Cardiac muscle cell (in vitro differentiated cells and primary cell): Measurements from ENCODE around the gene CBR3. TPM values are rescaled to one million over a fixed set of nuclear protein-coding genes. Genes with fewer than 3 reads are reported as not detected.
"Not testable (repeated sequence)": the region's sequence is repeated elsewhere in the genome, so short reads cannot be mapped to it uniquely, and the experiment has no call there.

ENCODE experiments used
- DNase-seq, 2 donors: peaks; one replicate each; pipeline versions ENCODE4 v3.0.0 to v3.0.0-alpha.2; 2010 to 2017; ENCODE audit warnings: low read depth in 1 of 2, low spot score in 1 of 2
- H3K27ac ChIP-seq: fragments of 200-600 bp; sonication (generic); 2 replicates; pipeline ENCODE4 v1.5.1; 2016
- H3K27me3 ChIP-seq: fragments of 200-600 bp; sonication (generic); 2 replicates; pipeline ENCODE4 v1.6.0; 2016; ENCODE audit warnings: control low read depth
- H3K36me3 ChIP-seq: fragments of 200-600 bp; sonication (generic); 2 replicates; pipeline ENCODE4 v1.5.1; 2016; ENCODE audit warnings: control low read depth
- H3K4me1 ChIP-seq: fragments of 200-600 bp; sonication (generic); 2 replicates; pipeline ENCODE4 v1.8.1; 2017; ENCODE audit warnings: low read depth, mild to moderate bottlenecking, mixed run types
- H3K4me3 ChIP-seq: fragments of 200-600 bp; sonication (generic); 2 replicates; pipeline ENCODE4 v1.5.1; 2016; ENCODE audit warnings: mild to moderate bottlenecking
- H3K9me3 ChIP-seq: fragments of 200-600 bp; sonication (generic); 2 replicates; pipeline ENCODE4 v1.5.1; 2017; ENCODE audit warnings: low read depth, mild to moderate bottlenecking, control low read depth
- CTCF ChIP-seq: IDR thresholded peaks from 2 replicates; pipeline ENCODE4 v1.5.1; 2012; ENCODE audit warnings: low read depth, mild to moderate bottlenecking, low read length
- polyA plus RNA-seq: library from polyadenylated mRNA; unstranded; fragments of >200 nt; fragmentation: Nextera tagmentation; extraction: Ambion mirVana; gene quantifications from 2 replicates; pipeline ENCODE4 v1.2.1, GENCODE V29; 2016
- total RNA-seq: library from RNA; depleted of rRNA; stranded (reverse); fragments of >200 nt; gene quantifications from 2 replicates; pipeline ENCODE4 v1.2.3, GENCODE V29; 2016

CBR3 gene
- total and polyA plus RNA-seq, 2 experiments from 2014 or later = not detected

- Histone ChIP-seq H3K27me3 (peaks cover 86% of the 10 kb centered on the region), H3K4me3 (peak overlapping the region; percentile 31), H3K9me3 (no peaks in the 10 kb centered on the region), H3K27ac (no peak overlapping the region), H3K36me3 (no peaks in the 10 kb centered on the region), H3K4me1 (peaks cover 4% of the 10 kb centered on the region)
- TF ChIP-seq CTCF = no peak
- peak; percentile 52 to 81 for DNase-seq
Measured at GRCh38 chr21:36135391-36136102, 668 bp downstream of the CBR3 start.

- H3K4me1 ChIP-seq, H3K27ac ChIP-seq, H3K9me3 ChIP-seq, H3K36me3 ChIP-seq, H3K4me3 ChIP-seq, DNase-seq: not testable (repeated sequence)
- H3K27me3 ChIP-seq = peaks cover 58% of the 10 kb centered on the region
Measured at GRCh38 chr21:36139791-36140190, 4.9 kb downstream of the CBR3 start.

GRCh38 chr21:36141513-36141925 lies 6.6 kb downstream of the CBR3 start:
- H3K4me1 ChIP-seq = no peaks in the 10 kb centered on the region
- peak; percentile 82 to 94 for DNase-seq
- no peak overlapping the region for H3K4me3 ChIP-seq
- H3K36me3 ChIP-seq = no peaks in the 10 kb centered on the region
- no peak overlapping the region for H3K27ac ChIP-seq
- peak; percentile 79 for TF ChIP-seq CTCF
- H3K27me3 ChIP-seq = peaks cover 41% of the 10 kb centered on the region
- H3K9me3 ChIP-seq = no peaks in the 10 kb centered on the region

GRCh38 chr21:36144233-36144632 lies 9.4 kb downstream of the CBR3 start:
- not testable (repeated sequence) for DNase-seq, H3K9me3 ChIP-seq

GRCh38 chr21:36145259-36145658 lies 10.4 kb downstream of the CBR3 start:
- TF ChIP-seq CTCF = no peak
- no peak for DNase-seq
- Histone ChIP-seq H3K36me3 (no peaks in the 10 kb centered on the region), H3K27me3 (peaks cover 14% of the 10 kb centered on the region), H3K27ac (no peak overlapping the region), H3K9me3 (no peaks in the 10 kb centered on the region), H3K4me3 (no peak overlapping the region), H3K4me1 (peaks cover under 1% of the 10 kb centered on the region)

More at GRCh38 chr21:36144233-36144632, 9.4 kb downstream of the CBR3 start:
- H3K27ac ChIP-seq, H3K4me1 ChIP-seq, H3K36me3 ChIP-seq, H3K4me3 ChIP-seq: not testable (repeated sequence)
- peaks cover 21% of the 10 kb centered on the region for H3K27me3 ChIP-seq

- no peaks in the 10 kb centered on the region for H3K36me3 ChIP-seq
- no peak overlapping the region for H3K4me3 ChIP-seq
- TF ChIP-seq CTCF = no peak
- H3K27me3 ChIP-seq = peaks cover 6% of the 10 kb centered on the region
- no peak for DNase-seq
- peaks cover 6% of the 10 kb centered on the region for H3K4me1 ChIP-seq
- no peaks in the 10 kb centered on the region for H3K9me3 ChIP-seq
- no peak overlapping the region for H3K27ac ChIP-seq
Measured at GRCh38 chr21:36147911-36148310, 13.0 kb downstream of the CBR3 start.
